H9 (cell line): ENCODE measurements around the gene SKAP1. TPM values are rescaled to one million over a fixed set of nuclear protein-coding genes. Genes with fewer than 3 reads are reported as not detected.

Experiments
- DNase-seq: peaks from one replicate; pipeline ENCODE4 v3.0.0-alpha.2; 2017
- H2AFZ ChIP-seq: one replicate; pipeline ENCODE4 v1.6.1; 2013; ENCODE audit warnings: mild to moderate bottlenecking, low read length, control low read depth, moderate library complexity
- H2AK5ac ChIP-seq: 2 replicates; pipeline ENCODE4 v1.6.1; 2013; ENCODE audit warnings: low read length, control low read depth, mixed read lengths; ENCODE audit not compliant: insufficient read length
- H2BK120ac ChIP-seq: one replicate; pipeline ENCODE4 v1.6.1; 2013; ENCODE audit warnings: low read depth, mild to moderate bottlenecking, low read length, control low read depth, inconsistent platforms; ENCODE audit not compliant: poor library complexity, severe bottlenecking
- H2BK12ac ChIP-seq: 2 replicates; pipeline ENCODE4 v1.6.1; 2013; ENCODE audit warnings: low read length, control low read depth, mixed read lengths, low read depth; ENCODE audit not compliant: insufficient read length
- H2BK15ac ChIP-seq: 2 replicates; pipeline ENCODE4 v1.6.1; 2013; ENCODE audit warnings: low read depth, low read length, control low read depth
- H2BK20ac ChIP-seq: one replicate; pipeline ENCODE4 v1.6.1; 2013; ENCODE audit warnings: low read depth, mild to moderate bottlenecking, low read length, control low read depth, inconsistent platforms; ENCODE audit not compliant: poor library complexity, severe bottlenecking
- H2BK5ac ChIP-seq: 2 replicates; pipeline ENCODE4 v1.6.1; 2013; ENCODE audit warnings: low read length, control low read depth, mixed read lengths; ENCODE audit not compliant: insufficient read length
- H3K14ac ChIP-seq: 2 replicates; pipeline ENCODE4 v1.6.1; 2013; ENCODE audit warnings: low read length, control low read depth; ENCODE audit not compliant: insufficient read depth
- H3K18ac ChIP-seq: 2 replicates; pipeline ENCODE4 v1.6.1; 2013; ENCODE audit warnings: low read depth, mild to moderate bottlenecking, mixed read lengths, low read length, control low read depth; ENCODE audit not compliant: insufficient read length
- H3K23ac ChIP-seq: 2 replicates; pipeline ENCODE4 v1.6.1; 2013; ENCODE audit warnings: low read length, control low read depth, mixed read lengths, low read depth; ENCODE audit not compliant: insufficient read length
- H3K23me2 ChIP-seq: 2 replicates; pipeline ENCODE4 v1.6.1; 2013; ENCODE audit warnings: low read depth, mild to moderate bottlenecking, mixed read lengths, low read length, control low read depth; ENCODE audit not compliant: insufficient read length, poor library complexity, severe bottlenecking
- H3K27ac ChIP-seq: 2 replicates; pipeline ENCODE4 v1.5.1; 2013; ENCODE audit warnings: low read length, control low read depth, mixed read lengths, low read depth; ENCODE audit not compliant: insufficient read length
- H3K27me3 ChIP-seq: 2 replicates; pipeline ENCODE4 v1.6.1; 2013; ENCODE audit warnings: low read length, control low read depth, inconsistent platforms; ENCODE audit not compliant: insufficient read depth
- H3K4ac ChIP-seq: 2 replicates; pipeline ENCODE4 v1.6.1; 2013; ENCODE audit warnings: low read depth, mild to moderate bottlenecking, control low read depth, inconsistent platforms, low read length, moderate library complexity
- H3K4me1 ChIP-seq: 2 replicates; pipeline ENCODE4 v1.6.1; 2013; ENCODE audit warnings: low read length, control low read depth, inconsistent platforms; ENCODE audit not compliant: insufficient read depth
- H3K4me2 ChIP-seq: 2 replicates; pipeline ENCODE4 v1.6.1; 2013; ENCODE audit warnings: low read length, control low read depth, mixed read lengths; ENCODE audit not compliant: insufficient read length, insufficient read depth
- H3K56ac ChIP-seq: 2 replicates; pipeline ENCODE4 v1.6.1; 2013; ENCODE audit warnings: low read depth, mild to moderate bottlenecking, mixed read lengths, low read length, control low read depth; ENCODE audit not compliant: insufficient read length
- H3K79me1 ChIP-seq: 2 replicates; pipeline ENCODE4 v1.6.1; 2013; ENCODE audit warnings: low read depth, mild to moderate bottlenecking, moderate library complexity, low read length, control low read depth, inconsistent platforms; ENCODE audit not compliant: insufficient read depth, poor library complexity, severe bottlenecking
- H3K79me2 ChIP-seq: 2 replicates; pipeline ENCODE4 v1.6.1; 2013; ENCODE audit warnings: low read length, control low read depth, inconsistent platforms; ENCODE audit not compliant: insufficient read depth
- H3K9ac ChIP-seq: 2 replicates; pipeline ENCODE4 v1.6.1; 2013; ENCODE audit warnings: low read length, control low read depth, mixed read lengths; ENCODE audit not compliant: insufficient read length; ENCODE audit errors: extremely low read depth
- H3K9me3 ChIP-seq: one replicate; pipeline ENCODE4 v1.6.1; 2013; ENCODE audit warnings: low read depth, low read length, inconsistent platforms; ENCODE audit not compliant: control insufficient read depth
- H3T11ph ChIP-seq: one replicate; pipeline ENCODE4 v1.6.1; 2013; ENCODE audit warnings: mild to moderate bottlenecking, low read length, control low read depth, inconsistent platforms
- H4K20me1 ChIP-seq: one replicate; pipeline ENCODE4 v1.6.1; 2013; ENCODE audit not compliant: control insufficient read depth, insufficient read length, insufficient read depth
- H4K5ac ChIP-seq: 2 replicates; pipeline ENCODE4 v1.6.1; 2013; ENCODE audit warnings: low read depth, mild to moderate bottlenecking, mixed read lengths, low read length, control low read depth; ENCODE audit not compliant: insufficient read length
- H4K8ac ChIP-seq: replicated peaks from 2 replicates; pipeline ENCODE4 v1.6.1; 2013; ENCODE audit warnings: low read length, control low read depth, mixed read lengths, low read depth; ENCODE audit not compliant: insufficient read length
- H4K91ac ChIP-seq: 2 replicates; pipeline ENCODE4 v1.6.1; 2013; ENCODE audit warnings: low read depth, mild to moderate bottlenecking, moderate library complexity, mixed read lengths, low read length, control low read depth; ENCODE audit not compliant: insufficient read length
- H3K27ac Mint-ChIP-seq, 3 experiments: 2 replicates in 2 of 3; 3 replicates in 1 of 3; pipeline ENCODE4 v1.8.0; 2020 to 2021; ENCODE audit warnings: mixed read lengths in 3 of 3, mild to moderate bottlenecking in 1 of 3, moderate library complexity in 1 of 3
- H3K27me3 Mint-ChIP-seq: 2 replicates; pipeline ENCODE4 v1.8.0; 2021; ENCODE audit warnings: low read depth, mild to moderate bottlenecking, moderate library complexity, mixed read lengths
- H3K36me3 Mint-ChIP-seq, 3 experiments: 2 replicates in 2 of 3; 3 replicates in 1 of 3; pipeline ENCODE4 v1.8.0; 2020 to 2021; ENCODE audit warnings: low read depth in 3 of 3, mixed read lengths in 3 of 3; ENCODE audit not compliant: insufficient read depth in 1 of 3
- H3K4me1 Mint-ChIP-seq, 2 experiments: 2 replicates each; pipeline ENCODE4 v1.8.0; 2020; ENCODE audit warnings: mixed read lengths in 2 of 2
- H3K4me3 Mint-ChIP-seq, 2 experiments: 2 replicates in 1 of 2; 3 replicates in 1 of 2; pipeline ENCODE4 v1.8.0; 2020 to 2021; ENCODE audit warnings: mild to moderate bottlenecking in 2 of 2, mixed read lengths in 2 of 2, moderate library complexity in 1 of 2
- H3K9me3 Mint-ChIP-seq, 2 experiments: 2 replicates in 1 of 2; 3 replicates in 1 of 2; pipeline ENCODE4 v1.8.0; 2020; ENCODE audit warnings: mild to moderate bottlenecking in 2 of 2, mixed read lengths in 2 of 2, moderate library complexity in 1 of 2
- WGBS: extraction: QIAGEN DNeasy Blood & Tissue Kit; methylation state at CpG from one replicate; pipeline ENCODE4 v1.1.7; 2013; ENCODE audit warnings: missing lambda C conversion rate, low lambda C conversion rate, mixed read lengths; ENCODE audit not compliant: insufficient read length; ENCODE audit errors: extremely low coverage; 5-methylcytosine and 5-hydroxymethylcytosine counted together
- total RNA-seq: library from RNA; stranded (reverse); gene quantifications from 2 replicates; pipeline ENCODE4 v1.2.1, GENCODE V29; 2021
- TF ChIP-seq, protein P1 (sequence below): fragments of 200-600 bp; sonication (generic); conservative IDR thresholded peaks from 3 replicates; pipeline ENCODE4 v1.8.0; 2021; ENCODE audit warnings: antibody characterized with exemption, mild to moderate bottlenecking

SKAP1 gene
- total RNA-seq, 1 experiment from 2014 or later: not detected

DNA sequence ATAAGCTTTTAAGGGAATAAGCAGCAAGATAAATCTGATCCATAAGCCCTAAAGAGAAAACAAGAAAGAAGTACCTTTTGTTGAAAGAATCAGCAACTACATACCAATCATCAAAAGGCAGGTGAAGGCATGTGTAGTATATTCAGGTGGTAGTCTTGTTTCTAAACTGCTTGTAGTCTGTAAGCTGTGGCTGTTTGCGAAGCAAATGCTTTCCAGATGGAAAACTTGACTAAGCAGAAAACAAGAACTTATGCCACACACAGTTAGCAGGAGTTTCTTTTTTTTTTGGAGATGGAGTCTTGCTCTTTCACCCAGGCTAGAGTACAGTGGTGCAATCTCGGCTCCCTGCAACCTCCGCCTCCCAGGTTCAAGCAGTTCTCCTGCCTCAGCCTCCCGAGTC, 334.4 kb downstream of the SKAP1 start:
- Mint-ChIP-seq H3K36me3 (peaks cover 8 to 22% (median 11%) of the 10 kb centered on the region in 3 experiments; a peak in 5 of 7 replicates), H3K27me3 (no peaks in the 10 kb centered on the region), H3K9me3 (no peaks in the 10 kb centered on the region), H3K4me1 (peaks cover 6 to 18% of the 10 kb centered on the region in 2 experiments), H3K27ac (no peak overlapping the region), H3K4me3 (no peak overlapping the region)
- Histone ChIP-seq H3T11ph (no peak overlapping the region), H3K14ac (no peak overlapping the region), H3K23me2 (peaks cover 5% of the 10 kb centered on the region), H2BK12ac (no peak overlapping the region), H3K9ac (no peak overlapping the region), H2BK15ac (no peak overlapping the region), H3K9me3 (no peaks in the 10 kb centered on the region), H3K79me2 (peaks cover 46% of the 10 kb centered on the region; the same call in 1 of the 2 replicates), H3K56ac (no peak overlapping the region), H4K91ac (no peak overlapping the region), H2BK20ac (no peak overlapping the region), H3K79me1 (peaks cover 23% of the 10 kb centered on the region), H3K18ac (no peak overlapping the region), H3K27ac (no peak overlapping the region), H2AK5ac (no peak overlapping the region), H3K4ac (no peak overlapping the region), H3K4me2 (no peak overlapping the region), H2BK5ac (no peak overlapping the region), H4K20me1 (no peaks in the 10 kb centered on the region), H3K4me1 (no peaks in the 10 kb centered on the region), H2AFZ (no peak overlapping the region), H3K23ac (no peak overlapping the region), H3K27me3 (no peaks in the 10 kb centered on the region), H4K5ac (no peak overlapping the region), H4K8ac (no peak overlapping the region), H2BK120ac (no peak overlapping the region)
- DNase-seq: no peak
- TF ChIP-seq, protein P1, sequence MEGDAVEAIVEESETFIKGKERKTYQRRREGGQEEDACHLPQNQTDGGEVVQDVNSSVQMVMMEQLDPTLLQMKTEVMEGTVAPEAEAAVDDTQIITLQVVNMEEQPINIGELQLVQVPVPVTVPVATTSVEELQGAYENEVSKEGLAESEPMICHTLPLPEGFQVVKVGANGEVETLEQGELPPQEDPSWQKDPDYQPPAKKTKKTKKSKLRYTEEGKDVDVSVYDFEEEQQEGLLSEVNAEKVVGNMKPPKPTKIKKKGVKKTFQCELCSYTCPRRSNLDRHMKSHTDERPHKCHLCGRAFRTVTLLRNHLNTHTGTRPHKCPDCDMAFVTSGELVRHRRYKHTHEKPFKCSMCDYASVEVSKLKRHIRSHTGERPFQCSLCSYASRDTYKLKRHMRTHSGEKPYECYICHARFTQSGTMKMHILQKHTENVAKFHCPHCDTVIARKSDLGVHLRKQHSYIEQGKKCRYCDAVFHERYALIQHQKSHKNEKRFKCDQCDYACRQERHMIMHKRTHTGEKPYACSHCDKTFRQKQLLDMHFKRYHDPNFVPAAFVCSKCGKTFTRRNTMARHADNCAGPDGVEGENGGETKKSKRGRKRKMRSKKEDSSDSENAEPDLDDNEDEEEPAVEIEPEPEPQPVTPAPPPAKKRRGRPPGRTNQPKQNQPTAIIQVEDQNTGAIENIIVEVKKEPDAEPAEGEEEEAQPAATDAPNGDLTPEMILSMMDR: no peak
- WGBS: no CpG with 5 or more reads among the region's 4 CpGs
